Stimulated activated CD4-positive, alpha-beta T cell treated with anti-CD3 and anti-CD28 coated beads, TNF-alpha, amount 100 ng/mL, for 4 hours (primary cell): ENCODE data around the gene DNAH3.
"Not testable (repeated sequence)": the region's sequence is repeated elsewhere in the genome, so short reads cannot be mapped to it uniquely, and the experiment has no call there.

ENCODE experiments used
- DNase-seq, 3 experiments: peaks; one replicate each; pipeline ENCODE4 v3.0.0-alpha.2; 2020; ENCODE audit warnings: low read depth in 3 of 3

Gene DNAH3

GRCh38 chr16:21120976-21121520 is 29.6 kb downstream of the DNAH3 start:
- DNase-seq, result no peak

GRCh38 chr16:21117567-21117966 is 33.1 kb downstream of the DNAH3 start:
- no peak for DNase-seq

GRCh38 chr16:21116148-21116693 is 34.4 kb downstream of the DNAH3 start:
- DNase-seq, result no peak

GRCh38 chr16:21115551-21115950 is 35.1 kb downstream of the DNAH3 start:
- not testable (repeated sequence) for DNase-seq

GRCh38 chr16:21103941-21104860 is 46.4 kb downstream of the DNAH3 start:
- no peak for DNase-seq

- DNase-seq, result no peak
These were observed 48.8 kb downstream of the DNAH3 start for GRCh38 chr16:21101631-21102420.

- DNase-seq, result no peak
These were observed 50.2 kb downstream of the DNAH3 start for GRCh38 chr16:21100447-21100846.

- DNase-seq, result no peak
These were observed 53.5 kb downstream of the DNAH3 start for GRCh38 chr16:21097151-21097550.

GRCh38 chr16:21094719-21095118 is 55.9 kb downstream of the DNAH3 start:
- DNase-seq, result not testable (repeated sequence)

GRCh38 chr16:21092951-21093350 is 57.7 kb downstream of the DNAH3 start:
- DNase-seq, result no peak

- no peak for DNase-seq
These were observed 61.8 kb downstream of the DNAH3 start for GRCh38 chr16:21088646-21089538.

GRCh38 chr16:21088143-21088542 is 62.5 kb downstream of the DNAH3 start:
- DNase-seq, result no peak

GRCh38 chr16:21084631-21085225 is 65.9 kb downstream of the DNAH3 start:
- DNase-seq, result no peak

- DNase-seq, result peak; percentile 8 to 17 (median 11)
These were observed 66.8 kb downstream of the DNAH3 start for GRCh38 chr16:21083729-21084268.

- DNase-seq, result no peak
These were observed 69.3 kb downstream of the DNAH3 start for GRCh38 chr16:21081329-21081728.

GRCh38 chr16:21078563-21078962 is 72.1 kb downstream of the DNAH3 start:
- DNase-seq, result no peak

- no peak for DNase-seq
These were observed 74.3 kb downstream of the DNAH3 start for GRCh38 chr16:21076186-21076883.

GRCh38 chr16:21075252-21075651 is 75.4 kb downstream of the DNAH3 start:
- DNase-seq, result no peak

GRCh38 chr16:21072976-21073375 is 77.7 kb downstream of the DNAH3 start:
- no peak for DNase-seq

GRCh38 chr16:21071741-21072140 is 78.9 kb downstream of the DNAH3 start:
- no peak for DNase-seq
